CD4-positive, alpha-beta T cell treated with Interferon alpha-2 for 1 hour (primary cell): Measurements from ENCODE around the gene RNASEL.

ENCODE experiments used
- DNase-seq, 2 donors: peaks; one replicate each; pipeline ENCODE4 v3.0.0-alpha.2; 2020 to 2022

The RNASEL gene, protein sequence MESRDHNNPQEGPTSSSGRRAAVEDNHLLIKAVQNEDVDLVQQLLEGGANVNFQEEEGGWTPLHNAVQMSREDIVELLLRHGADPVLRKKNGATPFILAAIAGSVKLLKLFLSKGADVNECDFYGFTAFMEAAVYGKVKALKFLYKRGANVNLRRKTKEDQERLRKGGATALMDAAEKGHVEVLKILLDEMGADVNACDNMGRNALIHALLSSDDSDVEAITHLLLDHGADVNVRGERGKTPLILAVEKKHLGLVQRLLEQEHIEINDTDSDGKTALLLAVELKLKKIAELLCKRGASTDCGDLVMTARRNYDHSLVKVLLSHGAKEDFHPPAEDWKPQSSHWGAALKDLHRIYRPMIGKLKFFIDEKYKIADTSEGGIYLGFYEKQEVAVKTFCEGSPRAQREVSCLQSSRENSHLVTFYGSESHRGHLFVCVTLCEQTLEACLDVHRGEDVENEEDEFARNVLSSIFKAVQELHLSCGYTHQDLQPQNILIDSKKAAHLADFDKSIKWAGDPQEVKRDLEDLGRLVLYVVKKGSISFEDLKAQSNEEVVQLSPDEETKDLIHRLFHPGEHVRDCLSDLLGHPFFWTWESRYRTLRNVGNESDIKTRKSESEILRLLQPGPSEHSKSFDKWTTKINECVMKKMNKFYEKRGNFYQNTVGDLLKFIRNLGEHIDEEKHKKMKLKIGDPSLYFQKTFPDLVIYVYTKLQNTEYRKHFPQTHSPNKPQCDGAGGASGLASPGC

DNA sequence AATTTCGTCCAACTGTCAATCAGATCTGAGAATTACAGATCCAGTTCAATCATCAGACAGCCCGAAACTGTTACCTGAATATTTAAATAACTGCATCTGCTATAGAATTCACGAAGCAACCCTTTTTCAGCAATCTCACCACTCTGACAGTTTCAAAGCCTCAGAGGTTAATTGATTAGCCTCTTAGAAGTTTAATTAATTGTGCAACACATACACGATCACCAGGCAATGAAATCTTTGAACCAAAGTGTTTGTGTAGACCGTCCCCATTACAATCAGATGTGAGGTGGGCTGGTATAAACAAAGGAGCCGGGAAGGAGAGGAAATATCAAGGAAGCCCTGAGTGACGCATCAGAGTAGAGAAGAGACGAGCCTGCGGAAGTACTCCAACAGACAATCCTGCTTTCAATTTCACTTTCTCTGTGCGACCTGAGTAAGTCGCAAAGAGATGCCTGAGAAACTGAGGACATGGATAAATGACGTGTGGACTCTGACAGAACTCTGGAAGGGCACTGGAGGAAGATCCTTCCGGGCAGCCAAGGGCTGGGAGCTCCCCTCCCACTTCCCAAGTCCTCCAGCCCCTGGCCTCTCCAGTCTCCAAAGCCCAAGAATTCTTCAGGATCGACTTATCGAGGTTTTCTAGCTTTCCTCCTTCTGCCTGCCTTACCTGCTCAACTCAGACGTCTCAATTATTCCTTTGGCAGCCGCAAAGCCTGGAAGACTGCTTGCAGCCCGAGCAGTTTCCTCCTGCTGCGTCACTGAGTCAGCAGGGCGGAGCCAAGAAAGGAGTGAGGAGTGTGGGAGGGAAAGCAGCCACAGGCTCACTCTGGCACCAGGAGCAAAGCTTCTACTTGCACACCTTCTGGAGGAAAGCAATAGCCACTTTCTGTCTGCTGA, at the start of gene RNASEL:
TSS of gene RNASEL (minus strand) at position 757 of the 897 bp plus-strand sequence. CDS start 2,450 bp downstream, outside the sequence.
- DNase-seq: peak; percentile 51 to 73

DNA sequence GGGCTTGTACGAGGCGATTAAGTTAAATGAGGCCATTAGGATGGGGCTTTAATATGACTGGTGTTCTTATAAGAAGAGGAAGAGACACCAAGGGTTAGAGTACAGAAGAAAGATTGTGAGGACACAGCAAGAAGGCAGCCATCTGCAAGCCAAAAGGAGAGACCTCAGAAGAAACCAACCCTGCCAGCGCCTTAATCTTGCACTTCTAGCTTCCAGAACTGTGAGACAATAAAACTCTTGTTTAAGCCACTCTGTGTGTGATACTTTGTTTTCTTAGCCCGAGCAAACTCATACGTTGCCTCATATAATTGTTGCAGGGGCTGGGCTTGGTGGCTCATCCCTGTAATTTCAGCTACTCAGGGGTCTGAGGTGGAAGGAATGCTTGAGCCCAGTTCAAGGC, 48.7 kb upstream of the RNASEL start:
- DNase-seq: no peak

DNA sequence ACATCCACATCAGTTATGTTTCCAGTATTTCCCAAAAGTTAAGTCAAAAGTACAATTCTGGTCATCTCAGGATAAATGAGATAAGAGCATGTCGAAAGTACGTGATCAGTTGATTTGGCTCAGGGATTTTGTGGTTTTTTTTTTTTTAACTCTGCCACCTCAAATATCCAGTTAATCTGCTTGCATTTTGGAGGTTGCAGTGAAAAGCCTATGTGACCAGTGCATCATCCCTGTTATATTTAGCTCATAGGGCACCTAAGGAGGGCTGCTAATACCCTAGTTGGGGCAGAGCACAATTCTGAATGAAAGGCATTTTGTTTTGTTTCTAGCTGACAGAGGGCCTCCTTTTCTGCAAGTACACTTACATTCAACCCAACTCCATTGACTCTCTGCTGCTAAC, 46.8 kb upstream of the RNASEL start:
- DNase-seq: no peak

DNA sequence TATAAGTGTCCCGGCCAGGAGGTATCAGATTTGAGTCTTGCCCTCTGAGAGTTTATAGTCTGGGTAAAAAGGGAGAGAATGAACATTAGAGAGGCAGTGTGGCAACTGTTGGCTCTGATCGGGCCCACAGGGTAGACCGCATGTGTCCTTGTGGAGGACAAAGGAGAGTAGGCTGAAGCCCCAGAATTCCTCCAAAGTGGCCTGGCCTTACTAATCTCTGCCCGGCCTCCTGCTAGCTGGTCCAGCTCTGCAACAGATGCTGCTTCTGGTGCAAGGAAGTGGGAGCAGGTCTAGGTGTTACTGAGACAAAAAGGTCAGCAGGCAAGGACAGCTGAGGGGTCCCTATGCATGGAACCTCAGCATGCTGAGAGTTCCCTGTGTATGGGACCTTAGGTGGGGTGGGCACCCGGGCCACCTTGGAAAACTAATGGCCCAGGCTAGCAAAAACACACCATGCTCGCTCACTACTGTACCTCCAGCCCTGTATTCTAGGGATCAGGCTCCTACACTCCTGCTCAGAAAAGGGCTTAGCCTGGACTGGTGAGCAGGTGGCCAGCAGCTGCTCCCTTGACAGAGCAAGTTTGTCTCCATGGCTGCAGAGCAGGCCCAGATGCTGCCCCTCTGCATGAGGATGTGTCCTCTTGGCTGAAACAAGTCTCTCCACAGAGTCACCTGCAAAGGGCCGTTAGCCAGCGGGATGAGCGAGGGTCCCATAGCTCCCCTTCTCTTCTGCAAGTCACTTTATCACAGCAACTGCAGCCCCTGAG, 45.4 kb upstream of the RNASEL start:
- no peak for DNase-seq

DNA sequence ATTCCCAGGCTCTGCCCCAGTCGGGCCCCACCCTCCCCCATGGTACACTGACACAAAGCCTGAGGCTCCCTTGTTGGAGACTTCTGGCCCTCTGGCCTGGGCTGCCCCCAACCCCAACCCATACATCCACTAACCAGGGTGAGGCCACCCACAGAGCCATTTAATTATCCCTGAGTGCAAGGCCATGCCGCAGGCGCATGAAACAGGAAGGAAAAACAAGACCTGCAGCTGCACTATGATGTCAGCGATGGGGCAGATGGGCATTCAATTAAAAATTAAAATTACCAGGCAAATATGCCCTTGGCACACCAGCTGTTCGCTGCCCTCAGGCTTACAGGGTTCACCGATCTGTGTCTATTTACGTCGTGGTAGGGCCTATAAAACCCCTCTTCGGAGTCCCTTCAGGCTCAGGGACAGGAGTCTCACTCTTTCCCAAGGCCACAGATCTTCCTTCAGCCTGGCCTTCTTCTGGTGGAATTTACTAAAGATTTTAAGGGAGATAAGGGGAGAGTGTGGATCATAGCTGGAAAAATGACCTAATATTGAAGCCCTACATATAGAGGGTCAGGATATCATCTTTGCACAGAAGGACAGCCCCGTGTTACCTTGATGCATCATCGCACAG, 44.7 kb upstream of the RNASEL start:
- no peak for DNase-seq

DNA sequence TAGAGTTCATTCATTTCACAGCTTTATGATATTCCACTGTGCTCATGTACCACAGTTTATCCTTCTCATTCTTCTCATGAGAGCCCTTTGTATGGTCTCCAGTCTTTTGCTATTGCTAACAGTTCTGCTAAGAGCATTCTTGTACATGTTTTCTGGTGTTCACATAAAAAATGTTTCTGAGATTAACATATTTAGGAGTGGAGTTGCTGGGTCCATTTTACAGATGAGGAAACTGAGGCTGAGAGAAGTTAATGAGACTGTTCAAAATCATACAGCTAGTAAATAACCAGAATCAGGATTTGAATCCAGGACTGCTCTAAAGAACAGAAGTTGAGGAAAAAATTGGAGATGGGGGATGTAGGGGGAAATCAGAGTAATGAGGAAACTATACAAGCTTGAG, 44.0 kb upstream of the RNASEL start:
- DNase-seq: no peak

DNA sequence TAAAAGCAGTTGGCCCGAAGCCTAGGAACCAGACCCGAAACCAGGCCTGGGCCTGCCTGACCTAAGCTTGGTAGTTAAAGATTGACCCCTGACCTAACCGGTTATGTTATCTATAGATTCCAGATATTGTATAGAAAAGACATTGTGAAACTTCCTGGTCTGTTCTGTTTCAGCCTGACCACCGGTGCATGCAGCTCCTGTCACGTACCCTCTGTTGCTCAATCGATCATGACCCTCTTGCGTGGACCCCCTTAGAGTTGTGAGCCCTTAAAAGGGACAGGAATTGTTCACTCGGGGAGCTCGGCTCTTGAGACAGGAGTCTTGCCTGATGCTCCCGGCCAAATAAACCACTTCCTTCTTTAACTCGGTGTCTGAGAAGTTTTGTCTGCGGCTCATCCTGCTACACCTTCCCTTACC, 43.4 kb upstream of the RNASEL start:
- peak in 1 of 2 donors; percentile 14 for DNase-seq

DNA sequence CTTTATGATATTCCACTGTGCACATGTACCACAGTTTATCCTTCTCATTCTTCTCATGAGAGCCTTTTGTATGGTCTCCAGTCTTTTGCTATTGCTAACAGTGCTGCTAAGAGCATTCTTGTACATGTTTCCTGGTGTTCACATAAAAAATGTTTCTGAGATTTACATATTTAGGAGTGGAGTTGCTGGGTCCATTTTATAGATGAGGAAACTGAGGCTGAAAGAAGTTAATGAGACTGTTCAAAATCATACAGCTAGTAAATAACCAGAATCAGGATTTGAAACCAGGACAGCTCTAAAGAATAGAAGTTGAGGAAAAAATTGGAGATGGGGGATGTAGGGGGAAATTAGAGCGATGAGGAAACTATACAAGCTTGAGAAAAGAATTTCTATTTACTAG, 42.9 kb upstream of the RNASEL start:
- no peak for DNase-seq

DNA sequence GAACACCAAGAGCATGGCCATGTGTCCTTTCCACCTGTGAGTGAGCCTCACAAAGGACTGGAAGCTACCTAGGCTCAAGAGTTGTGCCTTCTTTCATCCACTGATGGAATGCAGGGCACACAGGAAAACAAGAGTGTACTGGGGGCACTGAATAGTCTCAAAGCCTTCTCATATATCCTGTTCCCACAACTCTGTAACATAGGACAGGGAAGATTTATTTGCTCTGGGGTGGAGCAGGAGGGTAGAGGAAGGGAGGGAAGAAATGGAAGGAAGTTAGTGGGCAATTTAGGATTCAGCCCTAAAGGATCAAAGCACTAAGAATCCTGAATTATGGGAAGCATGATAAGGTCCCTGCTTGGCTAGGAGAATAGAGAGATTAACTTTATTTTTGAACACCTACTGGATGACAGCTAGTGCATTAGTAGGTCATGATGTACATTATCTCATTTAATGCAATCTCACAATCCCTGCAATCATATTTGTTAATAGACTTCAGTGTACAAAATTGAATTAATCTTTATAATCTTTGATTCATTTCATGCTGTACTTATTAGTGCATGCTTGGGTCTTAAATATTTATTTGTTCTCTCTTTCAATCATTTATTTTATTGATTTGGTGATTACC, 42.1 kb upstream of the RNASEL start:
- DNase-seq: no peak

DNA sequence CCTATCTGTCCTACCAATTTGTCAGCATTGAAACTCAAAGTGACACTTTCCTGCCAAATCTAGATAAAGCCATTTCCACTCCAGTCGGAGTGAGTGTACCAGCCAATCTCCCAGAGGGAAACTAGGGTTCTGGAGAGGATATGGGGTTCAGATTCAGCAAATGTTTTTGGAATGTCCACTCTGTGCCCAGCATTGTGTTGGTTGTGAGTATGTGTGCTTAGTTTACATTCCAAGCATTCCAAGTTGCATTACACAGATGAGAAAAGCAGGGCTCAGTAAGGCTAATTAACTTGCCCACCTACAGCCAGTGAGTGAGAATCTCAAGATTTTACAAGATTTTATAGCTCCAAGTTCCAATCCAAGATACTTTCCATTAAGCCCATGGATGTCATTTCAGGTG, 41.5 kb upstream of the RNASEL start:
- DNase-seq: no peak

DNA sequence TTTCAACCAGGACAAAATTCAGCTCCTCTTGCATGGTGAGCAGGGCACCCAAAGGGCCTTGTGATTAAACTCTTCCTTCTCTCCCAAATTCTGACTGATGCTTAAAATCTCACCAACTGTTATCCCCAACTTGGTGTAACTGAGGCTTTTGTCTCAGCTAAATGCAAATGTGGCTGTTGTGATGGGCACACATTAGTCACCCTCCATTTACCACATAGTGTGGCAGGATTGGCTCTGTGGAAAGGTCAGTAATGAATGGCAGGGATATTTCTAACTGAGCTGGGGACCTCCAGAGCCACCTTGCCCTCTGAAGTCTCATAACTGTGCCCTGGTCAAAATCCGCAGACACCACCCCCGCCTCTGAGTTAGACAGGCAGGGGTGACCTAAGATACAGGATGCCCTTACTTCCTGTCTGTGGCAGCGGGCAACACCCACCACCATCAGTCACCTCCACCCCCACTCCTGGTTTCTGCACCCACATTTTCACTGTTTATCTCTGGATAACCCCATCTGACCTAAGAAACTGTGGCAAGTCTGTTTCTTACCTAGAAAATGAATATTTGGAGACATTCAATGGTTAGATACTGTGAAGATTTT, 40.5 kb upstream of the RNASEL start:
- peak; percentile 50 to 60 for DNase-seq

DNA sequence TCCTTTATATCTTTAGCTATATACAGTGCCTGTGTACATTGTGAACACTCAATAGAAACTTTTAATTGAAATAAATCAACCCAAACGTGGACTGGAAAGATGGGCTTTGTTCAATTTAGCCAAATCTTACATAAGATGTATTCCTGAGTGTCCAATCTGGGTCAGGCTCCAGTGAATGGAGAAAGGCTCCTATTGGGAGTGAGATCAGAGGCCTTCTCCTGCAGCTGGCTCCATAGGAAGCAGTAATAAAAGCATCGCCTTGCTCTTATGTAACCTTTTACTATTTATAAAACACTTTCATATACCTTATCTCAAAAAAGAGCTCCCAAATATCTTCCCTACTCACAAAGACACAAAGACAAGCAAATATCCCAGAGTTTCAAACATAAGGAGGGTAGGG, 40.0 kb upstream of the RNASEL start:
- DNase-seq: no peak

DNA sequence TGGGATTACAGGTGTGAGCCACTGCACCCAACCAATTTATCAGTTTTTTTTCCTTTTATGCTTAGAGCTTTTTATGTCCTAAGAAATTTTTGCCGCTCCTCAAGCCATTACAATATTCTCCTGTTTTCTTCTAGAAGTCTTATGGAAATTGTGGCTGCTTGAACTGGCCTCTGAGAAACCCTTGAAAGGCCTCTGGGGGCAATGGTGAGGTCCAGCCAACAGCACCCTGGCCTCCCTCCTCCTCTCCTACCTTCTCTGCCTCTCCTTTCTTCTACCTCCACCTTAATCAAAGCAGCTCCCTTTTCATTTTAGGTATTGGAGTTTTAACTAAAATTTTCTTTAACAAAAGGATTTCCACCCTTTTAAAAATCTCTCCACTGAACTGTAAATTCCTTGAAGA, 39.6 kb upstream of the RNASEL start:
- DNase-seq: no peak

DNA sequence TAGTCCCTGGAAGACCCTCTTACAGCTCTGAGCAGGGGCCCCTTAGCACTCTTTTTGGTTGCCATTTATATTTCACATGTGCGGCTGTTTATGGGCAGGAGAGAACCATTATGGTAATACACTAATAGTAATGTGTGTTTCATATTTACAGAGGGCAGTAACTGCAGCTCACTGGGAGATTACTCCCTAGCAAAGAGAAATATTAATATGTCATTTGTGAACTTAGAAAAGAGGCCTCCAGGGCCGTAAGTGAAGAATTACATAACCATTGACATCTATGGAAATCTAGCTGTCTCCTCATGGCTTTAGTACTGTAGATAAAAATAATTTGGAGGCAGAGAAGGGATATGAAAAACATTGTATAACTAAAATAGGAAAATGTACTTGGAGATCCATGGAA, 38.6 kb upstream of the RNASEL start:
- DNase-seq: no peak

DNA sequence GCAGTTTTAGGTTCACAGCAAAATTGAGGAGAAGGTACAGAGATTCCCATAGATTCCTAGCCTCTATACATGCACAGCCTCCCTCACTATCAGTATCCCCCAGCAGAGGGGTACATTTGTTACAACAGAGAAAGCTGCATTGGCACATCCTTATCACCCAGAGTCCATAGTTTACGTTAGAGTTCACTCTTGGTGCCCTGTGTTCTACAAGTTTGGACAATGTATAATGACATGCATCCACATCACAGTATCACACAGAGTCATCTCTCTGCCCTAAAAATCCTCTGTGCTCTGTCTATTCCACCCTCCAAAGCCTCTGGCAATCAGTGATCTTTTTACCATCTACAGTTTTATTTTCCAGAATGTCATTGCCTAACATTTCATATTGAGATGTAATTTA, 37.5 kb upstream of the RNASEL start:
- DNase-seq: no peak

DNA sequence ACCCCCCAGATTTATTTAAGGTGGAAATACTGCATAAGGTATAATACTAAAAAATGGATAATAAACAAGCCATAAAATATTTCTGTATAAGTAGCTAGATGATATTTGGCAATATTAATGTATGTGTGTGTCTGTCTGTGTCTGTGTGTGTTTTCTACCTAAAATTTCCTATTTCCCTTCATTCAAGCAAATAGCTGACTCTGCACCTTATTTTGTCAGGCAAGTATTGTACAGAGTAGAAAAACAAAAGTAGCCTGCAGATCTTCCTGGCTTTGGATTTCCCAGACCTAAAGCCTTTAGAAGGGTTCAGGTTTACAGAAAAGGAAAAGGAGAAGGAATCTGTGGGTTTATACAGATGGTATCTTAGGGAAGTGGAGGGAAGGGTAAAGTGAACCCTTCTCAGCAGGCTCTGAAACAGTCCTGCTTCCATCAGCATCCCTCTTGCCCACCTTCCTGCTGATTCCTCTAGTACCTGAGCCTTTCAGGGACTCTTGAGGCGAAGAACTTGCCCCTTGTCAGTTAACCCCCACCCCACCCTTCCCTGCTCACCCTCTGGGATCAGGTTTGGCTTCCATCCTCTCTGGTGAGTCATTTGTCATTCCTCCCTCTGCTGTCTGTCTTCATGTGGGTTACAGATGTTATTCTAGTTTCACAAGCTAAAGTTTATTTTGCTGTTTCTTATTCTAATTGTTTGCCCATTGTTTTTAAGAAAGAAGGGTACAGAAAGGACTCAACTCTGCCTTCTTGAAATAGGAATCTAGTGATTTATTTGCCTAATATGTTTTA, 36.9 kb upstream of the RNASEL start:
- DNase-seq: no peak

DNA sequence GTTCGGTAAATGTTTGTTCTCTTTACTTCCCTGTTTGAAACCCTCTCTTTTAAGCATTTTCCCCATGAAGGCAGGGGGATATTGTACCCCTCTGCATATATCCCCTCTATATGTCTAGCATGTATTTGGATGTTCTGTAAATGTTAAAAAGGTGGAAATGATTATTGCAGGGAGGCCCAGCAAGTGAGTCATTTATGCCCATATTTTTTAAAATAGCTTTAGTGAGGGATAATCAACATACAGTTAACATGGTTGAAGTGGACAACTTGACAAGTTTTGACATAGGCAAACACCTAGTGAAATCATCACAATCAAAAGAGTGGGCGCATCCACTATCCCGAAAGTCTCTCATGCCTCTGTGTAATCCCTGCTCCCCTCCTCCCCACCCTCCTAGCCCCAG, 36.0 kb upstream of the RNASEL start:
- no peak for DNase-seq

DNA sequence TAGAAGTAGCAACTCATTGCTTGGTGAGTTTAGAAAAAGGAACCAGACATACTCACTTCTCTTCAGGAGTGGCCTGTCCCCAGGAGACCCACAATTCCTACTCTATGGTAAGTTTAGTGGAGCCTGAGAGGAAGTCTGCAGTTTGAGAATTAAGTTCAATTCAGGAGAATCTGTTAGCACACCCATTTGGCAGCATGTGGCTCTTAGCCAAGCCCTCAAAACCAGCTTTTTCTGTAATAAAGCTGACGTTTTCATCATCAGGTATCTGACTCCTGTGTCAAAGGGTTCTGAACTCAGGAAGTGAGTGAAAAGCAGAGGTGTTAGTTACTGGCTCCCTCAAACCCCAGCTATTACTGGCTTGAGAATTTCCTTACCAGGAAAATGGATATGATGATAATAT, 35.5 kb upstream of the RNASEL start:
- no peak for DNase-seq

DNA sequence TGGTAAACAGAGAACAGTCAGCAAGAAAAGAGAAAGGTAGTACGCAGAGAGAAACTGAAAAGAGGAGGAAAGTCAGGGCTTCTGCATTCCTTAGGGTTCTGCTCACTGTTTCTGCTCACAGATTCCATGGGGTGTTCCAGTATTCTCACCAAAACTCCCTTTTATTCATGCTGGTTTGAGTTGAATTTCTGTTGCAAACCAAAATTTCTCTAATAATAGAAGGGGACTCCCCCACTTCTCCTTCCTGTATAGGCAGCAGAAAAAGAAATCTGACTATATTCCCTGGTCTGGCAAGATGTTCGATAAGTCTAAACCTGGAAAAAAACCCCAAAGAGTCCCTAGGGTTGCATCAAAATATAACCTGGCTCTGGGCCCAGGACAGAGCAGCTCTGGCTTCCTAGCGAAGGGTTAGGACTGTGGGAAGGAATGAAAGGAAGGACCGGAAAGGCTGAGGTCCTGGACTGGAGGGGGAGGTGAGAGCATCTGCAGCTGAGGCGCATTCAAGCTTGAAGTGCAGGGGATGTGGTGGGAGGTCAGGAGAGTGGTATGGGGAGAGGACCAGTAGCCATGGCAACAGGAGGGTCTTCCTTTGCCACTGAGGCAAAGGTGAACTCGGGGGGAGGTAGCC, 34.0 kb upstream of the RNASEL start:
- DNase-seq: no peak

DNA sequence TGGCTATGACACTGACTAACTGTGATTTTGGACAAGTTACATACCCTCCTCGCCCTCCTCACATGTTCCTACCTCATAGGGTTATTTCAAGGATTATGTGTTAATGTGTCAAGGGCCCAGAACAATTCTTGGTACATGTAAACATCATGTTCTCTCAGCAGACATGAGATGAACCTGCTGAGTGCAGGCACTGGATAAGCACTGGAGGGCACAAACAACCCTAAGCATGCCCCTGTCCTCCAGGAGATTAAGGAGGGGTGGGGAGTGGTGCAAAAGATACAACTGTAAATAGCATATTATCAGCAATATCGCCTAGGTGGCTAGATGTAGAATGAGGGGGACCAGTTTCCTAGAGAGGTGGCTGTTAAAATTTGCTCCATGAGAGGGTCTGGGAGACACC, 32.9 kb upstream of the RNASEL start:
- DNase-seq: no peak
